CD14-positive monocyte (primary cell): ENCODE data around the gene TMEM175. TPM values are rescaled to one million over a fixed set of nuclear protein-coding genes. Genes with fewer than 3 reads are reported as not detected.

ENCODE experiments used
- DNase-seq, 3 donors: peaks; one replicate each; pipeline ENCODE4 v3.0.0-alpha.2; 2011 to 2022
- H2AFZ ChIP-seq: 2 replicates; pipeline ENCODE4 v1.6.0; 2012; ENCODE audit warnings: mild to moderate bottlenecking, low read depth, low read length, inconsistent platforms; ENCODE audit not compliant: insufficient read depth, poor library complexity, severe bottlenecking
- H3K27ac ChIP-seq, 2 donors: 1 replicate in 1 of 2; 2 replicates in 1 of 2; pipeline ENCODE4 v1.5.1; 2012 to 2013; ENCODE audit warnings: low read length in 2 of 2, control low read depth in 1 of 2, inconsistent platforms in 1 of 2, low read depth in 1 of 2, mild to moderate bottlenecking in 1 of 2
- H3K27me3 ChIP-seq, 2 donors: one replicate each; pipeline versions ENCODE4 v1.6.0 to v1.6.1; 2011 to 2013; ENCODE audit warnings: low read length in 2 of 2; ENCODE audit not compliant: control insufficient read depth in 2 of 2, insufficient read depth in 2 of 2
- H3K36me3 ChIP-seq, 2 donors: replicated peaks in 1 of 2; 1 replicate in 1 of 2; 2 replicates in 1 of 2; pipeline versions ENCODE4 v1.5.1 to v1.6.1; 2012 to 2013; ENCODE audit warnings: low read length in 2 of 2, control low read depth in 1 of 2, inconsistent platforms in 1 of 2, mild to moderate bottlenecking in 1 of 2; ENCODE audit not compliant: insufficient read depth in 2 of 2, control insufficient read depth in 1 of 2
- H3K4me1 ChIP-seq, 2 donors: 1 replicate in 1 of 2; 2 replicates in 1 of 2; pipeline versions ENCODE4 v1.5.1 to v1.6.1; 2012 to 2013; ENCODE audit warnings: low read length in 2 of 2, control low read depth in 1 of 2, inconsistent platforms in 1 of 2, mild to moderate bottlenecking in 1 of 2, moderate library complexity in 1 of 2; ENCODE audit not compliant: insufficient read depth in 2 of 2, control insufficient read depth in 1 of 2
- H3K4me2 ChIP-seq: replicated peaks from 2 replicates; pipeline ENCODE3; 2012; ENCODE audit warnings: low read length, moderate library complexity, mild to moderate bottlenecking; ENCODE audit not compliant: poor library complexity, severe bottlenecking; ENCODE audit errors: extremely low read depth
- H3K4me3 ChIP-seq, 3 experiments: fragments of 200-600 bp in 1 of 3; sonication (generic) in 1 of 3; replicated peaks in 1 of 3; 1 replicate in 2 of 3; 2 replicates in 1 of 3; pipeline ENCODE4 v1.5.1; 2011 to 2013; ENCODE audit warnings: low read length in 3 of 3, mild to moderate bottlenecking in 3 of 3, control low read depth in 2 of 3, low read depth in 2 of 3, inconsistent platforms in 1 of 3, moderate library complexity in 1 of 3
- H3K79me2 ChIP-seq: 2 replicates; pipeline ENCODE4 v1.6.0; 2012; ENCODE audit warnings: mild to moderate bottlenecking, control low read depth, inconsistent platforms, low read length, moderate library complexity; ENCODE audit not compliant: insufficient read depth
- H3K9ac ChIP-seq: 2 replicates; pipeline ENCODE4 v1.6.0; 2017; ENCODE audit warnings: low read length, mild to moderate bottlenecking; ENCODE audit not compliant: insufficient read depth, poor library complexity, severe bottlenecking
- H3K9me3 ChIP-seq, 2 donors: replicated peaks in 1 of 2; 1 replicate in 1 of 2; 2 replicates in 1 of 2; pipeline versions ENCODE4 v1.5.1 to v1.6.1; 2012 to 2013; ENCODE audit warnings: low read length in 2 of 2, control low read depth in 1 of 2; ENCODE audit not compliant: control insufficient read depth in 1 of 2, insufficient read depth in 1 of 2
- H4K20me1 ChIP-seq: 2 replicates; pipeline ENCODE4 v1.6.0; 2012; ENCODE audit warnings: mild to moderate bottlenecking, low read length, control low read depth, moderate library complexity; ENCODE audit not compliant: insufficient read depth
- H3K27ac Mint-ChIP-seq, 7 donors: one replicate each; pipeline ENCODE4 v1.8.0; 2020; ENCODE audit warnings: mild to moderate bottlenecking in 7 of 7, mixed read lengths in 7 of 7, moderate library complexity in 6 of 7, inconsistent platforms in 2 of 7
- H3K27me3 Mint-ChIP-seq, 3 donors: one replicate each; pipeline ENCODE4 v1.8.0; 2021 to 2022; ENCODE audit warnings: low read depth in 3 of 3, mild to moderate bottlenecking in 3 of 3, mixed read lengths in 3 of 3, moderate library complexity in 3 of 3, inconsistent platforms in 1 of 3
- H3K36me3 Mint-ChIP-seq, 2 donors: one replicate each; pipeline ENCODE4 v1.8.0; 2020; ENCODE audit warnings: mixed read lengths in 2 of 2, inconsistent platforms in 1 of 2, mild to moderate bottlenecking in 1 of 2
- H3K4me1 Mint-ChIP-seq: one replicate; pipeline ENCODE4 v1.8.0; 2020; ENCODE audit warnings: mild to moderate bottlenecking, mixed read lengths
- H3K4me3 Mint-ChIP-seq, 2 donors: one replicate each; pipeline ENCODE4 v1.8.0; 2020; ENCODE audit warnings: mild to moderate bottlenecking in 2 of 2, mixed read lengths in 2 of 2, moderate library complexity in 1 of 2
- H3K9me3 Mint-ChIP-seq, 7 donors: one replicate each; pipeline ENCODE4 v1.8.0; 2020 to 2022; ENCODE audit warnings: mixed read lengths in 7 of 7, mild to moderate bottlenecking in 6 of 7, moderate library complexity in 6 of 7, inconsistent platforms in 2 of 7
- CTCF ChIP-seq: fragments of 200-600 bp; IDR thresholded peaks from one replicate; pipeline ENCODE4 v1.8.0; 2022; ENCODE audit warnings: antibody characterized with exemption, mild to moderate bottlenecking
- WGBS: methylation state at CpG from one replicate; pipeline ENCODE4 v1.1.5; 2013; ENCODE audit warnings: missing lambda C conversion rate; ENCODE audit not compliant: insufficient coverage; 5-methylcytosine and 5-hydroxymethylcytosine counted together
- intact Hi-C, 2 donors: fragments of 100-400 bp; cut with micrococcal nuclease; formaldehyde crosslinking; loops; one replicate each; pipeline versions ENCODE4 v1.15.0 to v1.15.1; 2023
- polyA plus RNA-seq, 3 donors: library from polyadenylated mRNA; depleted of rRNA in 1 of 3; unstranded in 2 of 3; stranded (reverse) in 1 of 3; fragments of 300-500 nt in 2 of 3; fragments of >200 nt in 1 of 3; fragmentation: Illumina TruSeq in 2 of 3; gene quantifications; 1 replicate in 2 of 3; 2 replicates in 1 of 3; pipeline ENCODE4 v1.2.3, GENCODE V29; 2012 to 2021

The TMEM175 gene
- polyA plus RNA-seq, 3 donors = 18.9 to 216 (median 20.7) TPM

DNA sequence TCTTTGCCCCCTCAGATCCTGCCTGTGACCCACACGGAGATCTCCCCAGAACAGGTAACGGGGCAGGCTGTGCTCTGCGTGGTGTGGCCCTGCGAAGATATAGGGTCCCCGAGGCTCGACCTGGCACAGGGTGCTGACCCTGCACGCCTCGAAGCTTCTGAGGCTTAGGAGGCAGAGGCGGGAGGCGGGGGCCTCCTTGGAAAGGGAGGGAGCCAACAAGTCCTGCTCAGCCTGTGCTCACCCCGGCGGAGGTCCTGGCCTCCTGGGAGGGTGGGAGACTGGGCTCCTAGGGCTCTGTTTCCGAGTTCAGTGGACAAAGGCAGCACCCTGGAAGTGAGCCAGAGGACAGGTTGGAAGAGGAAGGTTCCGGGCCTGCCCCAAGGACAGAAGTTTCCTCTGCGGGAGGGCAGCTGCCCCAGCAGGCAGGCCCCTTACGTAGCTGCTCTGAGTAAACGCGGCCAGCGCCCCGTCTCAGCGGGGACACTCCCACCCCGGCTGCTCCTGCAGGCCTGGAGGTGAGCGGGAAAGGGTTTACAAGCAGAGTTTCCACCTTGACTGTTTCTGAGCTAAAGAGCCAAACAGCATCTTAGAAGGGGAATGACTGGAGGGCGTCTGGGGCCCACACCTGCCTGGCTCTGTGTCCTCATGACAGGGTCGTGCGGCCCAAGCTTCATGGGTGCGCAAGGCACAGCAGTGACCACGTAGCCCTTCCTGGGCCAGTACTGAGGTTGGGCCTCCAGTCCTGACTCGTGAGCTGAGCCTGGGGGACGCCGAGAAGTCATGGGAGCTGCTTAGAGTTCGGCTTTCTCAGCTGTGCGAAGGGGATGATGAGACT lies 16.1 kb downstream of the TMEM175 start:
- Histone ChIP-seq H3K4me3 (no peak overlapping the region), H3K36me3 (peaks cover 14 to 34% of the 10 kb centered on the region in 2 donors), H3K27ac (no peak overlapping the region), H3K27me3 (peaks cover 0 to 4% of the 10 kb centered on the region in 2 donors), H4K20me1 (peaks cover 54% of the 10 kb centered on the region), H3K9ac (no peak overlapping the region), H3K4me1 (no peaks in the 10 kb centered on the region), H3K4me2 (no peak overlapping the region), H3K9me3 (no peaks in the 10 kb centered on the region), H2AFZ (no peak overlapping the region), H3K79me2 (peaks cover 10% of the 10 kb centered on the region)
- peak overlapping the region in 1 of 7 donors; percentile 62 for H3K27ac Mint-ChIP-seq
- peaks cover 3% of the 10 kb centered on the region for H3K4me1 Mint-ChIP-seq
- H3K9me3 Mint-ChIP-seq = peaks cover 0 to 5% (median 0%) of the 10 kb centered on the region in 7 donors
- peaks cover 0 to 14% (median 2%) of the 10 kb centered on the region in 3 donors for H3K27me3 Mint-ChIP-seq
- no peak for TF ChIP-seq CTCF
- peaks cover 31 to 41% of the 10 kb centered on the region in 2 donors for H3K36me3 Mint-ChIP-seq
- DNase-seq = no peak
- WGBS = 93% methylated on average over 29 of the region's 33 CpGs
- intact Hi-C loops = no loop called here
- H3K4me3 Mint-ChIP-seq = no peak overlapping the region

DNA sequence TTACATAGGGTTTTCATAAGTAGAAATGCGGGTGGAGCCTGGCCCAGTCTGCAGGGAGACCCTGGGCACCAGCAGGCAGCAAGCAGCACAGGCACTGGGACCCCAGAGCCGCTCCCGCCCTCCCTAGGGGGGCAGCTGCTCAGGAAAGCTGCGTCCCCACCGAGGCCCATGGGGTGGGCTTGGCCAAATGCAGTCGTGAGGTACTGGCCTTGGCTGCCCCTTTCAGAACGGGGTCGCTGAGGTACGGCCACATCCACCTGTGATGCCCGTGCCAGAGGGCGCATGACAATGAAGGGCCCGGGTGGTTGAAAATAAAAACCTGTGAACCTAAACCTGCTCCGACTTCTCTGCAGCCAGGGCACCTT lies 16.7 kb downstream of the TMEM175 start:
- Histone ChIP-seq H4K20me1 (peaks cover 54% of the 10 kb centered on the region), H3K79me2 (peaks cover 10% of the 10 kb centered on the region), H3K9me3 (no peaks in the 10 kb centered on the region), H3K4me1 (no peaks in the 10 kb centered on the region), H3K27me3 (peaks cover 0 to 4% of the 10 kb centered on the region in 2 donors), H3K9ac (no peak overlapping the region), H3K4me2 (no peak overlapping the region), H2AFZ (no peak overlapping the region), H3K27ac (no peak overlapping the region), H3K4me3 (no peak overlapping the region), H3K36me3 (peaks cover 13 to 34% of the 10 kb centered on the region in 2 donors)
- Mint-ChIP-seq H3K4me3 (no peak overlapping the region), H3K27ac (peak overlapping the region in 1 of 7 donors; percentile 62), H3K27me3 (peaks cover 0 to 14% (median 2%) of the 10 kb centered on the region in 3 donors), H3K9me3 (peaks cover 0 to 5% (median 0%) of the 10 kb centered on the region in 7 donors), H3K36me3 (peaks cover 33 to 41% of the 10 kb centered on the region in 2 donors), H3K4me1 (peaks cover 3% of the 10 kb centered on the region)
- WGBS = 96% methylated on average over 12 of the region's 13 CpGs
- no peak for TF ChIP-seq CTCF
- intact Hi-C loops = no loop called here
- DNase-seq = no peak
